Stomach (tissue), 4 donors: Measurements from ENCODE around the gene CMIP.

Experiments
- EP300 ChIP-seq: sonication (generic); formaldehyde crosslinking; IDR thresholded peaks from one replicate; pipeline ENCODE4 v1.6.1; 2017; ENCODE audit warnings: antibody characterized with exemption
- POLR2A ChIP-seq, 4 donors: fragments of 450-650 bp; IDR thresholded peaks; one replicate each; pipeline ENCODE4 v1.6.1; 2016; ENCODE audit warnings: antibody characterized with exemption in 4 of 4, control low read depth in 2 of 4, mild to moderate bottlenecking in 1 of 4, moderate library complexity in 1 of 4
- TF ChIP-seq, protein P1 (sequence below), 7 experiments: fragments of 450-650 bp in 4 of 7; fragments of 200-600 bp in 3 of 7; sonication (generic) in 3 of 7; IDR thresholded peaks; one replicate each; pipeline ENCODE4 v1.5.1; 2016 to 2019; ENCODE audit warnings: antibody characterized with exemption in 7 of 7, control low read depth in 2 of 7, mild to moderate bottlenecking in 1 of 7

DNA sequence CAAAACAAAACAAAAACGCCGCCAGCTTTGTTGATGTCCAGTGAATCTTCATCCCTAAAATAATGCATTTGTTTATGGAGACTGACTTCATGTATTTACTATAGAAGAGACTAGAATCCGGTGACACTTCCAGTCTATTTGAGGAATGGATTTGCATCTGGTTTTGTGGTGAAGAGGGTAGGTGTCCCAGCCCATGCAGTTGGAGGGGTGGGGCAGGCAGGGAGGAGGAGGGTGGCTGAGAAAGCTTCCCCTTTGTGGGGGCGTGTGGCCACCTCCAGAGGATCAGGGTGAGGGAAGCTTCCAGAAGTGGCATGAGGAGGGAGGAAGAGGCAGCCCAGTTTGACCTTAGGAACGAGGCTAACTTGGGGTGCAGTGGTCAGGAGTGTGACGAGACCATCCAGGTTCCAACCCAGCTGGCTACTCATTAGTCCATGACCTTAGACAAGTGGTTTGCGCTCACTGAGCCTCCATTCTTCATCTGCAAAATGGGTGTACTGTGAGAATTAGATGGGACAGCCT is 69.5 kb downstream of the CMIP start:
- TF ChIP-seq POLR2A (IDR thresholded peaks at IDR 0.05) (no peak), EP300 (no peak)
- TF ChIP-seq, protein P1, sequence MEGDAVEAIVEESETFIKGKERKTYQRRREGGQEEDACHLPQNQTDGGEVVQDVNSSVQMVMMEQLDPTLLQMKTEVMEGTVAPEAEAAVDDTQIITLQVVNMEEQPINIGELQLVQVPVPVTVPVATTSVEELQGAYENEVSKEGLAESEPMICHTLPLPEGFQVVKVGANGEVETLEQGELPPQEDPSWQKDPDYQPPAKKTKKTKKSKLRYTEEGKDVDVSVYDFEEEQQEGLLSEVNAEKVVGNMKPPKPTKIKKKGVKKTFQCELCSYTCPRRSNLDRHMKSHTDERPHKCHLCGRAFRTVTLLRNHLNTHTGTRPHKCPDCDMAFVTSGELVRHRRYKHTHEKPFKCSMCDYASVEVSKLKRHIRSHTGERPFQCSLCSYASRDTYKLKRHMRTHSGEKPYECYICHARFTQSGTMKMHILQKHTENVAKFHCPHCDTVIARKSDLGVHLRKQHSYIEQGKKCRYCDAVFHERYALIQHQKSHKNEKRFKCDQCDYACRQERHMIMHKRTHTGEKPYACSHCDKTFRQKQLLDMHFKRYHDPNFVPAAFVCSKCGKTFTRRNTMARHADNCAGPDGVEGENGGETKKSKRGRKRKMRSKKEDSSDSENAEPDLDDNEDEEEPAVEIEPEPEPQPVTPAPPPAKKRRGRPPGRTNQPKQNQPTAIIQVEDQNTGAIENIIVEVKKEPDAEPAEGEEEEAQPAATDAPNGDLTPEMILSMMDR (IDR thresholded peaks at IDR 0.05), result no peak
